ENCODE measurements around the gene GATAD2A.
"Not testable (repeated sequence)": the region's sequence is repeated elsewhere in the genome, so short reads cannot be mapped to it uniquely, and the experiment has no call there.

Gene GATAD2A

DNA sequence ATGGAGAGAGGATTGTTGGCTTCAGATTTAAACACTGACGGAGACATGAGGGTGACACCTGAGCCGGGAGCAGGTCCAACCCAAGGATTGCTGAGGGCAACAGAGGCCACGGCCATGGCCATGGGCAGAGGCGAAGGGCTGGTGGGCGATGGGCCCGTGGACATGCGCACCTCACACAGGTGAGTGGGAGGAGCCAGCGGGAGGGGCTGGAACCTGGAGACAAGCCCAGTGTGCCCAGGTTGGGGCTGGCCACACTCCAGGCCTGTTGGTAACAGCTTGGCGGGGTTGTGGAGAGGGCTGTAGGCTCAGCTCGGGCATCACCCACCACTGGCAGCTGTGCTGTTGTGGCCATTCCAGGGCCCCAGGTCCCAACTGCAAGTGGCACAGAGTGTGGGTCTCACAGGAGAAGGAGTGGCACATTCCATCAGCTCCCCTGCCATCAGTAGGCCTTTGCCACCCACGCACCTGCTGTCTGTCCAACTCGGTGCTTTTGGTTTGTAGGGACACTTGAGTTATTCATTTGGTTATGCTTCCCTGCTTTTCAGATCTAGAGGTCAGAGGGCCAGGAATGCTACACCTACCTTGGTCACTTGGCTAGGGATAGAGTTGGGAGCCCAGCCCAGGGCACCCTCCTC is 60.1 kb downstream of the GATAD2A start:
- DNase-seq (ENCODE audit: low spot score) = no peak

DNA sequence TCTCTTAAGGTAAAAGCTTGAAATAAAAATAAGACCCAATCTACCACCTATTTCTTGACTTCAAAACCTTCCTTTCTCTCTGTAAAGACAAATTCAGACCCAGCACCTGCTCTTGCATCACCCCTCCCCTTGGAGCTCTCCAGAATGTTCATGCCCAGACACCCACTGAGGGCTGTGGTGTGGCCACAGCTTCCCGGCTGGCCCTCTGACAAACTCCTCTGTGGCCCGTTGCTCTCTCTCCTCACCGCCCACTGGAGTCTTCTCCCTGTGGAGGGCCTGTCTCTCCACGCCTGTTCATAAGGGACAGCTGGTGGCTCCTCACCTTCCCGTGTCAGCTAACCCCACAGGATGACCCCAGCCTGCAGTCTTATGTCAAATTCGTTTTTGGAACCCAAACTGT is 60.7 kb downstream of the GATAD2A start:
- DNase-seq (ENCODE audit: low spot score) = no peak

DNA sequence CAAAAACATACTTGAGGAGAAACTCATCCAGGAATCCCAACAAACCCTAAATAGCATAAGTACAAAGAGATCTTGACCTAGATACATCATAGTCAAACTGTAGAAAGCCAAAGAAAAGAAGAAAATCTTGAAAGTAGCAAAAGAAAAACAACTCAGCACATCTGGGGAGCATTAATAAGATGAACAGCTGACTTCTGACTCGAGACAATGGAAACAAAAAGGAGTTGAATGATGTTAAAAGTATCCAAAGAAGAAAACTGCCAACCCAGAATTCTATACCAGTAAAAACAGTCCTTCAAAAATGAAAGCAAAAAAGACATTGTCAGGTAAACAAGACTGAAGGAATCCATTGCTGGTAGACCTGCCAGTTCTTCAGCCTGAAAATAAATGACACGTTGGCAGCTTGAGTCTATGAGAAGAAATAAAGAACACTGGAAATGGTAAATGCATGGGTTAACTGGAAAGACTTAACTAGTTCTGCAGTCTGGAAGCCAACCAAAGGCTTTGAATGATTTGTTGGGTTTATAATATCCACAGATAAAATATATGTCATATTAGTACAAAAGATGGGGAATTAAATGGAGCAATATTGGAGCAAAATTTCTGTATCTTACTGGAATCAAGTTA is 63.1 kb downstream of the GATAD2A start:
- no peak for DNase-seq (ENCODE audit: low spot score)

DNA sequence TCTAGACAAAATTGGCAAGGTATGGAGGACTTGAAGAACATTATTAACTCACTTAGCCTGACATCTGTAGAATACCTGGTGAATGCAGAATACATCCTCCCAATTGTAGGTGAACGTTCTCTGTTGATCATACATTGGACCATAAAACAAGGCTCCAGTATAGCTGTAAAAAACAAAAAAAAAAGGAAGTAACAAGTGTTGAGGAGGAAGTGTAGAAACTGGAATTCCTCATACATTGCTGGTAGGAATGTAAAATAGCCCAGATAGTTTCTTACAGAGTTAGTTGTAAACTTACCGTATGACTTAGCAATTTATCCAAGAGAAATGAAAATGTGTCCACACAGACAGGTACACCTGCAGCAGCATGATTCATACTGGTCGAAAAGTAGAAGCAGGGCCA is 65.1 kb downstream of the GATAD2A start:
- no peak for DNase-seq (ENCODE audit: low spot score)

DNA sequence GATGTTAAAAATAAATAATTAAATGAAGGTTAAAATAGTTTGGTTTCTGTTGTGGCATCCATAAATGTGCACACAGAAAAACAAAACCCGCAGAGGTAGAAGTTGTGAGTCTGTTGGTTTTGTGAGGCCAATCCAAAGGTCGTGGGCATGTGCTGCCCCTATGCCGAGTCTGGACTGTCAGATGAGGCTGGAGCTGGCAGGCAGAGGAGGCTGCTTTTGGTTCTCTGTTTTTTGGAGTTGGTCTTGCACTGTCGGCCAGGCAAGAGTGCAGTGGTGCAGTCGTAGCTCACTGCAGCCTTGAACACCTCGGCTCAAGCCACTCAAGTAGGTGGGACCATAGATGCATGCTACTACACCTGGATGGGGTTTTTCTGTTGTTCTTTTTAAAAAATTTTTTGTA is 66.2 kb downstream of the GATAD2A start:
- DNase-seq (ENCODE audit: low spot score) = no peak

DNA sequence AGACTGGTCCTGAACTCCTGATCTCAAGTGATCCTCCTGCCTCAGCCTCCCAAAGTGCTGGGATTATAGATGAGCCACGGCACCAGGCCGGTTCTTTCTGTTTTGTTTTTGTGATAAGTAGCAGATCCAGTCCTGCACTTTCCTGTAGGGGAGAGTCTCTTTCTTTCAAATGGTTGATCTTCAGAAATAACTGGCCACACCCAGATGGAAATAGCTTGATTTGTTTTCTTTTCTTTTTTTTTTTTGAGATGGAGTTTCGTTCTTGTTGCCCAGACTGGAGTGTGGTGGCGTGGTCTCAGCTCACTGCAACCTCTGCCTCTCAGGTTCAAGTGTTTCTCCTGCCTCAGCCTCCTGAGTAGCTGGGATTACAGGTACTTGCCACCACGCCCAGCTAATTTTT is 66.6 kb downstream of the GATAD2A start:
- not testable (repeated sequence) for DNase-seq (ENCODE audit: low spot score)

DNA sequence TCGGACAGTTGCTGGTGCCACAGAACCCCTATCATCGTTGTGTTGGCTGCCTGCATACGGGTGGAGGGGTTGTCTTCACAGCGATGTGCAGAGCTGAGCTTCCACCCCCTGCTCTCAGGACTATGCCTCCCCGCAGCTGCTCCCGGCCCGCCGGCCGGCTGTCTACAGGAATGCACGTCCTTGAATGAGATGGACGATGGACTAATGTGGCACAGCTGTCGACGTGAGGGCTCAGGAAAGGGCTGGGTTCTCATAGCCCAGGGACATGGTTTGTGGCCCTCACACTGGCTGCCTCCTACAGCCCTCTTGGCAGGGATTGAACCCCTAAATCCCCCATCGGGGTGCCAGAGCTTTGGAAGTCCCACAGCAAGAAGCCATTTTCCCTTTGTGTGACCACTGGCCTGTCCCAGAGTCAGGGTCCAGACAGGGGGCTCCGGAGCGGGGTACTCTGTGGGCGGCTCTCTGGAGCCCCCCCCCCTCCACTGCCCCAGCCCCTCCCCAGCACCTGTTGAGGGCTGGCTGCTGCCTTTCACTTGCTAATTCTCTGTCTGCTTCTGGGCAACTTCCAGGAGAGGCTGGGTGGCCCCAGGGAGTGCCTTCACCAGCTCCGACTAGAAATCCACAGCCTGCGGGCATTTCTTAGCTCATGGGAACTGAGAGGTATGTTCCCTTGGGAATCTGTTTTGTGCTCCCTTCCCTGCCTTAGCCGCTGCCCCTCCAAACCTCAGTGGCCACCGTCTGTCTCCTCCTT is 69.7 kb downstream of the GATAD2A start:
- DNase-seq (ENCODE audit: low spot score) = no peak

DNA sequence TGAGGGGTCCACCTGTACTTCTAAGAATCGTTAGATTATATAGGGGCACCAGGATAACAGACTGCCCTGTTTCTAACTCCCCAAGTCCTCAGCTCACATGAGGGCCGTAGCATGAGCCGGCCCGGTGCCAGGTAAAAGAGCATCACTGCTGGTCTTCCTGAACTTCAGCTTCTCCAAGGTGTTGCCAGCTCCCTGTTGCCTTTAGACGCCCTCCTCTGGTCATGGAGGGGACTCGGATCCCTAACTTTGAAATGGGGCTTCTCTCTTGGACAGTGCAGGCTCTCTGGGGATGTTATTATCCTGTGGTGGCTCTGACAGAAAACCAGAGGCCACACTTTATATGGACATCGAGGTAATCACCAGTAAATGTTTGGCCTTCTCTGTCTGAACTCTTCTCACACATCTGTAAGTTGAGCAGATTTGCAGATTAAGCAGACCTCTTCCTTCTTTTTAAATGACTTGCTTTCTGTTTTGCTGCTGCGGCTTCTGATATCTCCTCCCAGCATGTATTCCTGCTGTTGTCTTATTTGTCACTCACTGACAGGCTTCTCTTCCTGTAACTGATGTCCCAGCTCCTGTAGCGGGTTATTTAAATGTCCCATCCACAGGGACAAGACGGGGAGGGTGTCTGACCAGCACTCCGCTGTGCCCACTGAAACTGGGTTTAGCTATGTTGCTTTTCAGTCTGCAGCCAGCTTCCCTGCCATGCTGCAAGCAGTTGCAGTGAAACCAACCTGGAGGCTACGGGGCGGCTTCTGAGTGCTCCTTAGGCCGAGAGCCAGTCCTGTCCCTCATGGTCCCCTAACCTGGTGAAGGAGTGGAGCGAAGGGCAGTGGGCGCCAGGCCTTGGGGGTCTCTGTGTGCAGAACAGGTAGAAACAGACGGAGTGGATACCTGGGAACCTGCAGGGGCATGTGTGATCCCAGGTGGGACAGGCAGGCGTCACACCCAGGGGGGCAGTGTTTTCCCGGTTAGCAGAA is 70.7 kb downstream of the GATAD2A start:
- peak; percentile 72 for DNase-seq (ENCODE audit: low spot score)

DNA sequence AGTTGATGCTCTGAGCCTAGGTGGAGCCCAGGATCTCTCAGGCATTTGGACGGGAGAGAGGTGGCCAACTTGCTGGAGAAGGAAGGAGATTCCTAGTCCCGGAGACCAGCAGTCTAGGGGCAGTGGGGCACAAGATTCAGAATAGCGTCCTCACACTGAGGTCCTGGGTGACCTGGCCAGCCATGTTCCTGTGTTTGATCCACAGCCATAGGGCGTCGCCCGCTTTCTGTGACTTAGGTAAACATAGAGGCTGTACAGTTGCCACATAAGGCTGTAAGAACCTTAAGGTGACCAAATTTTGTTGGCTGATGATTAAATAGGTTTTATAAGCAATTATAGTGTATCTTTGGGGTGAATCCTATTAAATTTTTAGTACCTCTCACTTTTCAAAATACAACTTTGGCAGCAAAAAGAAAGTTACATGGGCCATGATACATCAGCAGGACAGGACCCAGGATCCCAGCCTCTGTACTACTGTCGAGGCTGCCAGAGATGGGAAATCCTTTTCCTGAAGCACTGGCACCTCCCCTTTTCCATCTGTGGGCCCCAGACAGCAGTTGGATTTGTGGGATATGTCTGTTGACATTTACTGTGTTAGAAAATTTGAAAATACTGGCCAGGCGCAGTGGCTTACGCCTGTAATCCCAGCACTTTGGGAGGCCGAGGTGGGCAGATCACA is 72.4 kb downstream of the GATAD2A start:
- peak; percentile 60 for DNase-seq (ENCODE audit: low spot score)

DNA sequence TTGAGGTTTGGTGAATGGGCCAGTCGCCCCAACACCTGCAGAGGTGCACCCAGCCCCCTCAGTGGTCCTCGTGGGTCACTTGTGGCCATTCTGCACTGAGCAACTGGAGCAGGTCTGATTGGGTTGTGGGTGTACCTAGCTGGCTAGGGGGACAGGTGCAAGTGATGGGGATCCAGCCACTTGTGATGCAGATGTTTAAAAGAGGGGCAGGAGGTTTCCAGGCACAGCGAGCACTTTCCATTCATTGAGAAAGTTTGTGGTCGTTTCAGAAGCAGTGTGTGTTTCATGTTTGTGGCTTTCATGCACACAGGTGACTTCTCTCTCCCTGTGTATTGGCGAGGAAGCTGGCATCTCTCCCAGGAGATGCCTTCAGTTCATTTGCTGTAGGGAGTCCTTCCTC is 75.2 kb downstream of the GATAD2A start:
- DNase-seq (ENCODE audit: low spot score) = no peak

DNA sequence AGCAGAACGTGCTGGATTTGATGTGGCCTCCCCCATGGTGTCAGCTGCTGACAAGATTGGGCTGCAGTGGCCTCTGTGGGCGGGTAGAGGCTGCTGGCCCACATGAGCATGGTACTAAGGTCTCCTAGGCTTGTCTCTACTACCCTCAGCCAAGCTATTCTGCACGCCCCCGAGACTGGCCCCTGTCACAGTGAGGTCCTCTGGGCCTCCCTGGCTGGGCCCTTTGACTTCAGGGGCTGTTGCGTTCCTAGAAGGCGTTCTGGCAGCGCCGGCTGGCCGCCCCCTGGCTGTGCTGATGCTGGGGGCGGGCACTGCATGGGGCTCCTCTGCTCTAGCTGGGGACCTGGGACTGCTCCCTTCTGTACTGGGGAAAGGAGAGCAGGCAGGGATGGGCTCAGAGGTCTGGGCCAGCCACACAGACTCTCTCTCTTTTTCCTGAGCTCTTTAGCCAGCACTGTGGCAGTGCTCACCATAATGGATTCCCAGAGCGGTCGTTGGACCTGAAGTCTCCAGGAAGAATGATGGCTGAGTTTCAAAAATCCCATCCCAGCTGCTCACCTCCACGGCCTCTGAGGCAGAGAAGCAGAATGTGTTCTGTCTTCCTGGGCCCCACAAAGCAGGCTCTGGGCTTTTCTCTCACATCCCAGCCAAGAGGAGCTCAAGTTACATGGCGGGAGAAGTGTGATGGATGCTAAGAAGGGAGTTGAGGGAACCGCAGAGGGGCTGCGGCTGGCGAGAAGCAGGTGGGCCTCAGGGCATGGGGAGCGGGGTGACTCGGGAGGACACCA is 77.5 kb downstream of the GATAD2A start:
- no peak for DNase-seq (ENCODE audit: low spot score)

DNA sequence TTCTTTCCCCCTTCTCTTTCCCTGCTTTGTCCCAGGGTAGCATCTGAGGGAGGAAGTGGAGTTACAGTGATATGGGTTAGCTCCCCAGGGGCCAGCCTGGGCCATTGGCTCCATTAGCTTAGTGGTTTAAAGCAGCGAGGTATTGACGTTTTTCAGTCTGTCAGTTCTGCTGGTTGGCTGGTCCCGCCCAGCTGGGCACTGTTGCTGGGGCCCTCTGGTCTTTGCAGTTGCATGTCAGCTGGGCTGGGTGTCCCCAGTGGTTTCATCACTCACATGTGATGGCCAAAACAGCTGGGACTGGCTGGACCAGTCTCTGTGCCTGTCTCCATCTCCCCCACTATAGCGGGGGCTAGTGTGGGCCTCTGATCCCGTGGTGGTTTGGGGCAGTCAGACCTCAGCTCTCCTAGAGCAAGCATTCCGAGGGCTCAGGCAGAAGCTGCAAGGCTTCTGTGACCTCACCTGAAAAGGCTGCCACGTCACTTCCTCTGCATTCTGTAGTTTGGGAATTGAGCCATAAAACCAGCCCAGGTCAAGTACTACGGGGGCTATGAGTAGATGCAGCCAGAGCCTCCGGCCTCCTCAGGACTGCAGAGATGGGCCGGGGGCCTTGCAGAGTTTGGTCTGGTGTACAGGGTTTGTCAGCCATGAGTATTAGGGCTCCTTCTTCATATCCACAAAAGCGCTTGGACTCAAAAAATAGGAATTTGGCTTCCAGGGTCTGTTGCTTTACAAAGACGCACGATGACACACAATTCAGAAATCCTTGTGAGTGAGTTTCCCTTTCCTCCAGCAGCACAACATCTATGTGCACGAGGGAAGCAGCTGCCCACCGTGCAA is 79.9 kb downstream of the GATAD2A start:
- DNase-seq (ENCODE audit: low spot score) = no peak

DNA sequence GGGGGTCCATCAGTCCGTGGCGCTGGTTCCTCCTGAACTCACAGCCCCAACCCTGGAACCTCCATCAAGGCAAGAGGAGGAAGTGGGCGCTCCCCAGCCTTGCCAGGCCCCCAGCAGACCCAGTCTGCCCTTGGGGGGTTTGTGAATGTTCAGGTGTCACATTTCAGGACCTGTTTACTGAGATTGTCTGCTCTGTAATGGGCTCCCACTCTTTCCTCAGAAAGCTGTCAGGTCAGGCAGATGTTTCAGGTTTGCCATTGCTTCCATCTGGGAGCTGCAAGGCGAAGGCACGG is 80.5 kb downstream of the GATAD2A start:
- no peak for DNase-seq (ENCODE audit: low spot score)

DNA sequence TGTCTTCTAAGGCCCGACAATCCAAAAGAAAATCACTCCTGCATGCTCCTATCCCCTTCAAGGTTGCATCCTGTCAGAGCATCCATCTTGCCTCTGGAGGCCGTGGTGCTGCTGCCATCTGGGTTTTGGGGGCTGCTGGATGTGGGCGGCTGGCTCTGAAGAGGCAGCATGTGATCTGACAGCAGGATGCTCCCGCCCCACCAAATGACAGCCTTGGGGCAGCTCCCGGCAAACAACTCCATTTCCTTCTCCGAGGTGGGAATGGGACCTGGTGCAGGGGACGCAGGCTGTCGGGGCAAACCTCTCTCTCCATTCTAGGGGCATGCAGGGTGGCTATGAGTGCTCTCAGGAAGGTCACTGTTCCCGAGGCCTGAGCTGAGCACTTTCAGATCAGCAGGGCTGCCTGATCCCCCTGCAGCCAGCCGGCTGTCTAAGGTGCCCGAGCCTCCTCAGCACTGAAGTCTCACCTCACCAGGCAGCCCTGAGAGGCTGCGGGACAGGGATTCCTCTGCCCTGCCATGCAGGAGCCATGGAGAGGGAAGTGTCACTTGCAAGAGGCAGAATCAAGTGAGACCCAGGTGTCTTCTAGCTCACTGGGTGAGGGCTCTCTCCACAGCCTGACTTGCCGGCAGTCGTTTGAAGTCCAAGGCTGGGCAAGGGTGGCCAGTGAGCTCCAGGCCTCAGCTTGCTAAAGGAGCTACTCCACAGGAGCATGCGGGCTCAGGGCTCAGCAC is 81.0 kb downstream of the GATAD2A start:
- no peak for DNase-seq (ENCODE audit: low spot score)

DNA sequence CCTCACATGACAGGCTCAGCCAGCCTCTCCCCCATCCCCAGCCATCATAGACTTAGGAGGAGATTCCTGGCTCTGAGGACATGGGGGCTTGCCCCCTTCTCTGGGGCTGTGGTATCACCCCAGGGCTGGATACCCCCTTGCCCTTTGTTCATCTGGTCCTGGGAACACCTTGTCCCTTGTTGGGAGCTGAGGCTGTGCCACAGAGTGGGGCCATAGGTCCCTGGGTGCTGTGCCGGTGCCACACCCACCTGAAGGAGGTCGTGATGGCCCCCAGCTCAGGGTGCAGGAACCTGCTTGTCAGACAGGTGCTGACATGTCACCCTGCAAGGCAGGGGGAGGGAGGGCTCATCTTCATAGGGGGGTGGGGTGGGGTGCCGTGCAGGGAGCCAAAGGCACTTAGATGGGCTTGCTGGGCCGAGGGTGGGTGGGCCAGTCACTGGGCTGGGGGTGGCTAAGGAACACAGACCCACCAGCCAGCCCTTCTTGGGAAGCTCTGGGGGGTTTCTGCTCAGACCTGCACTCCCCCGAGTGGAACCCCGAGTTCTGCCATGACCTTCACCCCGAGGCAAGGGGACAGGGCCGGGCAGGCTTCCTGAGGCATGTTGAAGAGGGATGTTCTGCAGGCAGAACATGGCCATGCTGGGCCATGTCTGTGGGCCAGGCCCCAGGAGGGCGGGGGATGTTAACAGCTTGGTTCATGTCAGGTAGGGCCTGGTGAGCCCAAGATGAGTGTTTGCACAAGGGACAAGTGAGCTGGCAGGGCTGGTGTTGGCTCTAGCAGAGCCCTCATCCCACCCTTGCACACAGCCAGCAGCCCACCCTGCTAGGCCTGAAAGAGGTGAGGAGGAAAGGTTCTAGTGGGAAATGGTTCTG is 81.8 kb downstream of the GATAD2A start:
- DNase-seq (ENCODE audit: low spot score) = no peak

DNA sequence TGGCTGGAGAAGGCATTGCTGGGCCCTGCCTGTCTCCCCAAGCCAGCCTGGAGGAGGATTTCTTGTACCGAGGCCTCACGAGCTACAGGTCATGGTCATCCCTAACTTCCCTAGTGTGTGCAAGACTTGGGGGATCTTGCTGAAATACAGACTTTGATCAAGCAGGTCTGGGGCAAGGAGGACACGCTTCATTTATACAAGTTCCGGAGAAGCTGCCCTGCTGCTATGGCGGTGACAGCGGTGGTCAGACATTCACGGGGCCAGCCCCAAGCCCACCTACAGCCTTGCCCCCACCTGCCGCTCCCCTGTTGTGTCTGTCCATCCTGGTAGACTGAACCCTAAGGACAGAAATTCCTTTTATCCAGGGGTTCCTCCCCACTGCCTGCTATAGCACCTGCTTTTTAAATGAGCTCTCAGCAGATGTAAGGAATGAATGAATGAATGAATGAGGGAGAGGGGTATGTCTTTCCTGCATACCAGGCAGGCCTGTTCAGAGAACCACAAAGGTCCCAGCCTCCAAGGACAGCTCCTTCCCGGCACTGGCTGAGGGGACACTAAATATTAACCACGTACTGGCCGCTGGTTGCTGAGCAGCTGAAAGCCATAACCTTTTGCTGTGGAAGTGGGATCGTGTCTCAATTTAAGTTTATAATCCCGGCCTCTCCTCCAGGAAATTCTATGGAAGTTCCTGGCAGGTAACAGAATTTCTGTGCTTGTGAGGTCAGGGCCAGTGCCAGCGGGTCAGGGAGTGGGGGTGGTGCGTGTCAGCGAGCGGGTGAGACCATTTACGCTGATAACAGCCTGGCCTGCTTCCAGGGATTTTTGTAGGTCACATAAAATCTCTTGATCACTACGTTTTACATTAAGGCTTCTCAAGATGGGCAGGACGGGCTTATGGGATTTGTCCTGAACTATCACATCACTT is 82.7 kb downstream of the GATAD2A start:
- no peak for DNase-seq (ENCODE audit: low spot score)

All from HuH-7 (cell line).